ENCODE measurements around the gene SEMA4G.
"Not testable (repeated sequence)": the region's sequence is repeated elsewhere in the genome, so short reads cannot be mapped to it uniquely, and the experiment has no call there.

DNA sequence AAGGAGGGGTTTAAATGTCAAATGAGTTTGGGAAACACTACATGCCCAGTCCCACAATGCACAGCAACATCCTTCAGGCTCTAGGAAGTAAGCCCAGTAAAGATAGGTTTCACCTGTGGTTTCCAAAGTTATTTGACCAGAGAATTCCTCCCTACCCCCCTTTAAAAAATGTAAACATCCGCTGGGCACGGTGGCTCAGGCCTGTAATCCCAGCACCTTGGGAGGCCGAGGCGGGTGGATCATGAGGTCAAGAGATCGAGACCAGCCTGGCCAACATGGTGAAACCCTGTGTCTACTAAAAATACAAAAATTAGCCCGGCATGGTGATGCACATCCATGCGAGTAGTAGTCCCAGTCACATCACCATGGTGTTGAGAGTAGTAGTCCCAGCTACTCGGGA is 6.1 kb downstream of the SEMA4G start:
- not testable (repeated sequence) for TF ChIP-seq EP300, POLR2A, POLR2AphosphoS5 (IDR thresholded peaks at IDR 0.05)
- TF ChIP-seq, protein P1, sequence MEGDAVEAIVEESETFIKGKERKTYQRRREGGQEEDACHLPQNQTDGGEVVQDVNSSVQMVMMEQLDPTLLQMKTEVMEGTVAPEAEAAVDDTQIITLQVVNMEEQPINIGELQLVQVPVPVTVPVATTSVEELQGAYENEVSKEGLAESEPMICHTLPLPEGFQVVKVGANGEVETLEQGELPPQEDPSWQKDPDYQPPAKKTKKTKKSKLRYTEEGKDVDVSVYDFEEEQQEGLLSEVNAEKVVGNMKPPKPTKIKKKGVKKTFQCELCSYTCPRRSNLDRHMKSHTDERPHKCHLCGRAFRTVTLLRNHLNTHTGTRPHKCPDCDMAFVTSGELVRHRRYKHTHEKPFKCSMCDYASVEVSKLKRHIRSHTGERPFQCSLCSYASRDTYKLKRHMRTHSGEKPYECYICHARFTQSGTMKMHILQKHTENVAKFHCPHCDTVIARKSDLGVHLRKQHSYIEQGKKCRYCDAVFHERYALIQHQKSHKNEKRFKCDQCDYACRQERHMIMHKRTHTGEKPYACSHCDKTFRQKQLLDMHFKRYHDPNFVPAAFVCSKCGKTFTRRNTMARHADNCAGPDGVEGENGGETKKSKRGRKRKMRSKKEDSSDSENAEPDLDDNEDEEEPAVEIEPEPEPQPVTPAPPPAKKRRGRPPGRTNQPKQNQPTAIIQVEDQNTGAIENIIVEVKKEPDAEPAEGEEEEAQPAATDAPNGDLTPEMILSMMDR (IDR thresholded peaks at IDR 0.05), result not testable (repeated sequence)
